AG04449 (cell line): ENCODE results near the gene CAMK2A.

Experiments
- CTCF ChIA-PET: fragments of 350-600 bp; formaldehyde crosslinking; extraction: SDS; loops from one replicate; lab custom pipeline; 2021; ENCODE audit warnings: antibody characterized with exemption; lab: Yijun Ruan, JAX
- POLR2A ChIA-PET: fragments of 400-600, 350-600 bp; formaldehyde crosslinking; extraction: SDS; loops from one replicate; lab custom pipeline; 2020; ENCODE audit warnings: antibody characterized with exemption, inconsistent platforms; lab: Yijun Ruan, JAX
- DNase-seq: peaks from one replicate; pipeline ENCODE4 v3.0.0-alpha.2; 2010; ENCODE audit warnings: low read depth, low spot score
- H3K4me3 ChIP-seq: 2 replicates; pipeline ENCODE4 v1.5.1; 2011; ENCODE audit warnings: low read depth, mild to moderate bottlenecking, control low read depth, low read length
- TF ChIP-seq, protein P1 (sequence below): IDR thresholded peaks from one replicate; pipeline ENCODE4 v1.5.1; 2011; ENCODE audit warnings: mild to moderate bottlenecking, moderate library complexity, low read length, control low read depth, inconsistent platforms; ENCODE audit not compliant: insufficient read depth; ENCODE audit errors: missing control alignments

CAMK2A gene

DNA sequence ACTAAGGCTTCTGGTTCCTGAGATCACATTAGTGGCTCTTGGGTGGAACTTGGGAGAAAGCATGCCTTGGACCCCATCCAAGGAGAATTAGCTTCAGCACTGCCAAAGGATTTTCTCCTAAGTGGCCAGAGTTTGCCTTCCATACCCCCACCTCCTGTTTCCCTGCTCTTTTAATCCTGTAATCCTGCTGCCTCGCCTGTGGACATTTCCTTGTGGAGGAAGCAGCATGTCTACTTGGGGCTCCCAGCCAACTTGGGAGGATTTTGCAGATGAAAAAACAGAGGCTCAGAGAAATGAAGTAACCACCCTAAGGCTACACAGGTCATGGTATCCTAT lies 11.6 kb upstream of the CAMK2A start:
- CTCF ChIA-PET: interaction anchor here (1.2 to 2.1 kb wide), 3 partner anchors 14 to 83 kb away, joined by 3 to 5 read pairs (median 5); no protein-coding TSS in a partner anchor
- POLR2A ChIA-PET: no interaction called here
- TF ChIP-seq, protein P1, sequence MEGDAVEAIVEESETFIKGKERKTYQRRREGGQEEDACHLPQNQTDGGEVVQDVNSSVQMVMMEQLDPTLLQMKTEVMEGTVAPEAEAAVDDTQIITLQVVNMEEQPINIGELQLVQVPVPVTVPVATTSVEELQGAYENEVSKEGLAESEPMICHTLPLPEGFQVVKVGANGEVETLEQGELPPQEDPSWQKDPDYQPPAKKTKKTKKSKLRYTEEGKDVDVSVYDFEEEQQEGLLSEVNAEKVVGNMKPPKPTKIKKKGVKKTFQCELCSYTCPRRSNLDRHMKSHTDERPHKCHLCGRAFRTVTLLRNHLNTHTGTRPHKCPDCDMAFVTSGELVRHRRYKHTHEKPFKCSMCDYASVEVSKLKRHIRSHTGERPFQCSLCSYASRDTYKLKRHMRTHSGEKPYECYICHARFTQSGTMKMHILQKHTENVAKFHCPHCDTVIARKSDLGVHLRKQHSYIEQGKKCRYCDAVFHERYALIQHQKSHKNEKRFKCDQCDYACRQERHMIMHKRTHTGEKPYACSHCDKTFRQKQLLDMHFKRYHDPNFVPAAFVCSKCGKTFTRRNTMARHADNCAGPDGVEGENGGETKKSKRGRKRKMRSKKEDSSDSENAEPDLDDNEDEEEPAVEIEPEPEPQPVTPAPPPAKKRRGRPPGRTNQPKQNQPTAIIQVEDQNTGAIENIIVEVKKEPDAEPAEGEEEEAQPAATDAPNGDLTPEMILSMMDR: no peak
- DNase-seq: no peak
- H3K4me3 ChIP-seq: peak overlapping the region; percentile 58

DNA sequence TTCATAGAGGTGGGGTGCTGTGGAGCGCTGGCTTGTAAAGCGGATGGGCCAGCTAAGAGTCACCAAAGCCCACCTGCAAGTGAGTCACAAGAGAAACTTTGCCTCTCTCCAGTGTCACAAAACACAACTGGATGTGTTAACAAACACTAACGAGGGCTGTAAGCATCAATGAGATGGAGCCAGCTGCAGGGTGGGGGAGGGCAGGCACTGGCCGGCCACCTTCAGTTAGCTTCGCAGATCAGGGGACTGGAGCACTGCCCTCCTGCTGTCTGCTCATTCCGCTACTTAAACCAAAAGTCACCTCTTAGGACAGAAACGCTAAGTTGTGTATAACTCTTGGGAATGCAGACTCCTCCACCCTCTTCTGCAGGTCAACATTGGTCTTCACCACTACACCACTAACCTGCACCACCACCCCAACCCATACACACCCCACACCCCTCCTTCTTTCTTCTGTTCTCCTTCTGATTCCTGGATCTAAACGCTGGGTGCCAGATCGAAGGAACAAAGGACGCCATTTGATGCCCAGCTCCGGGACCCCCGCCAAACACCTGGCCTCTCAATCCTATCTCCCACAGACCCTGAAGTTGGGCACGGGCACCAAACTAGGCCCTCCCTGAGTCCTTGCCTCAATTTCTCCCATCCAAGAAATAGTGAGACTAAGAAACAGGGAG lies 11.1 kb upstream of the CAMK2A start:
- H3K4me3 ChIP-seq: peak overlapping the region; percentile 58
- ChIA-PET CTCF (interaction anchor here (0.6 to 2.1 kb wide), 6 partner anchors 8 to 82 kb away, joined by 3 to 5 read pairs (median 4); no protein-coding TSS in a partner anchor), POLR2A (no interaction called here)

DNA sequence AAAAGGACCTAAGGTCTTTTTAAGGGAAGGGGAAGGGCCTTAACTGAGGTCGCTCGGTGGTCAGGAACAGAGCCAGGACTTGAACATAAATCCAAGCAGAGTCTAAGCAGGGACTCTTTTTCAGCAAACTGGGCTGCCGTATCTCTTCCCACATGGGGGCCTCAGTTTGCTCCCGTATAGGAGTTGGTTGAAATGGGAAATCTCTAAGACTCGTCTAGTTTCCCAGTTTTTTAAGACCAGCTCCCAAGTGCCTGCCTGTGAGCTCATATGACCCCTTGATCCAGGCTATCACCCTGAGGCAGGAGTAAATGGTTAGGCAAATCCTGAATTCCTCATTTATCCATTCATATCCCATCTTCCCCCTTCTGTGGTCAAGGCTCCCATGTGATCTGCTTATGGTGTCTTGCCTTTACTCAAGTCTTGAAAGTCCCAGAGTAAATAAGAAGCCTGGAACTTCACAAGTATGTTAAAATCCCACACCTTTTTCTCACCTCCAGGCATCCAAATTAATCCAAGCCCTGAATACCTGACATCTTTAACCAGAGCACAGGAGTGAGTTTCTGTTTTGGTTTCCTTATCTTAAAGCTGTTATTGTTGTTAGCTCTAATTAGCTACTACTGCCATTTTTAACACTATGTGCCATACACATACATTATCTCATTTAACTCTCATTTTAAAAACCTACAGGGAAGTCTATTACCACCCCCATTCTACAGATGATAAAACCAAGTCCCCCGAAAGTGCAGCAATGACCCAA lies 10.2 kb upstream of the CAMK2A start:
- POLR2A ChIA-PET: interaction anchor here (1.0 to 1.4 kb wide), 4 partner anchors 11 to 21 kb away, joined by 3 to 5 read pairs (median 4); partner anchors contain the start of gene CAMK2A
- TF ChIP-seq, protein P1: no peak
- H3K4me3 ChIP-seq: no peak overlapping the region
- no peak for DNase-seq
- CTCF ChIA-PET: interaction anchor here (0.6 to 2.1 kb wide), 10 partner anchors 9 to 81 kb away, joined by 3 to 12 read pairs (median 4); no protein-coding TSS in a partner anchor

More for the DNA sequence above, 11.1 kb upstream of the CAMK2A start:
- TF ChIP-seq, protein P1: no peak
- no peak for DNase-seq

DNA sequence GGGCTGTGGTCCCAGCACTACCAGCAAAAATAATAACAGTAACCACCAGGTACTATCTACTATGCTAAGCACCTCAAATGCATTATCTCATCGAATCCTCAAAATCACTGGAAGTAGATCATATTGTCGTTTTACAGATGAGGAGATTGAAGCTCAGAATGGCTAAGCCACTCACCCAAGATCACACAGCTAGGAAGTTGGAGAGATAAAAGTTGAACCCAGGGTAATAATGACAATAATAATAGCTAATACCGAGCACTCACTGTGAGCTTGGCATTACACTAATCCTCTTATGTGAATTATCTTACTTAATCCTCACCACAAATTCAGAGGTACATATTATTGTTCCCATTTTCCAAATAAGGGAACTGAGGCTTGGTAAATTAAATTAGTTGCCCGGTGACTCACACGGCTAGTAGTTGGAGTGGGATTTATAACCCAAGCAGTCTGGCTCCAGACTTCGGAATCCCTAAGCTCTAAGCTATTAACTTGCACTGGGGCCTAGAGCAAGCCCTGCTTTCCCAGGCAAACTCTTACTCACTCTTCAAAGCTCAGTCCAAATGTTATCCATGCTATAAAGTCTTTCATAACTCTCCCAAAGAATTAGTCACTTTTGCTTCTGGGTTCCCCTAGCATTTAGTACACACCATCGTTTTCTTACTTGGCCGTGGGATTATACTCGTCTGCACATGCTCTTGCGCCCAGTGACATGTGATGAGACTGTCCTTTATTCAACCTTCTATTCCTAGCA lies 9.3 kb upstream of the CAMK2A start:
- H3K4me3 ChIP-seq: no peak overlapping the region
- peak; percentile 96 for DNase-seq
- TF ChIP-seq, protein P1: no peak
- CTCF ChIA-PET: interaction anchor here (1.0 to 1.7 kb wide), 3 partner anchors 10 to 51 kb away, joined by 3 to 12 read pairs (median 4); no protein-coding TSS in a partner anchor
- POLR2A ChIA-PET: interaction anchor here (1.0 to 1.4 kb wide), 5 partner anchors 10 to 59 kb away, joined by 3 to 5 read pairs (median 3); partner anchors contain the start of gene CAMK2A

DNA sequence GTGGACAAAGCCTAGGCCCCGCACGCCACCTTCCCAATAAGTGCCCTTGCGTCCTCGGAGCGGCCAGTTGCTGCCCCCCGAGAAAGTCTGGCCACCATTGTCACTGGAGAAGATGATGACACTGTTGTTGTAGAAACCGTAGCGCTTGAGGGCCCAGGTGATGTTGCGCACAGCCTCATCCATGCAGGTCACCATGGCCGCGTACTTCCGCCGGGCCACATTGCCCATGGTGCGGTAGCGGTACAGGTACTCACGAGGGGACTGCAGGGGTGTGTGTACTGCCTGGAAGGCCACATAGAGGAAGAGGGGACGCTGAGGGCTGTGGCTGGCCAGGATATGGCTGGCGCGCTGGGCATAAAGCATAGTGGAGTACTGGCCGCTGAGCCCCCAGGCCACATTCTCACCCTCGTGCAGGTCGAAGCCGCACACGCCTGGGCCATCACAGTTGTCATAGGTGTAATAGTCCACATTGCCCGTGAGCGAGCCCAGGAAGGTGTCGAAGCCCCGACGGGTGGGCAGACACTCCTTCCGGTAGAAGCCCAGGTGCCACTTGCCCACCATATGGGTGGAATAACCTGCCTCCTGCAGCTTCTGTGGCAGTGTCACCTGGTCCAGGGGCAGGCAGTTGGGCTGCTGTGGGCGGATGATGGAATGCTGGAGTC lies 8.5 kb upstream of the CAMK2A start:
- no peak for DNase-seq
- TF ChIP-seq, protein P1: no peak
- ChIA-PET CTCF (interaction anchor here (1.7 kb wide), 1 partner anchor 52 kb away, joined by 12 read pairs; no protein-coding TSS in a partner anchor), POLR2A (interaction anchor here (1.1 to 1.4 kb wide), 4 partner anchors 9 to 60 kb away, joined by 3 to 5 read pairs (median 3); partner anchors contain the start of gene CAMK2A)
- no peak overlapping the region for H3K4me3 ChIP-seq
